ENCODE data around the gene VAC14.
A peak's percentile ranks its signal among the peaks of the same experiment; 100 is the strongest.
"Not testable (repeated sequence)": the region's sequence is repeated elsewhere in the genome, so short reads cannot be mapped to it uniquely, and the experiment has no call there.

VAC14 gene

GRCh38 chr16:70750893-70751467 is 50.0 kb downstream of the VAC14 start:
- peak; percentile 99 for DNase-seq
- in situ Hi-C loops (cut with HindIII; ENCODE audit: low pct_ligation_motif_present, low pct_unique_long_range_greater_than_20kb, low sequenced_read_pairs), result loop anchor here (25.0 kb wide), 1 partner anchor 189 kb away; no protein-coding TSS in a partner anchor

GRCh38 chr16:70749681-70750601 is 51.0 kb downstream of the VAC14 start:
- peak; percentile 58 for DNase-seq
- in situ Hi-C loops (cut with HindIII; ENCODE audit: low pct_ligation_motif_present, low pct_unique_long_range_greater_than_20kb, low sequenced_read_pairs), result loop anchor here (25.0 kb wide), 1 partner anchor 188 kb away; no protein-coding TSS in a partner anchor

GRCh38 chr16:70749006-70749678 is 51.8 kb downstream of the VAC14 start:
- in situ Hi-C loops (cut with HindIII; ENCODE audit: low pct_ligation_motif_present, low pct_unique_long_range_greater_than_20kb, low sequenced_read_pairs), result no loop called here
- no peak for DNase-seq

GRCh38 chr16:70747703-70748631 is 53.0 kb downstream of the VAC14 start:
- DNase-seq, result peak; percentile 93
- in situ Hi-C loops (cut with HindIII; ENCODE audit: low pct_ligation_motif_present, low pct_unique_long_range_greater_than_20kb, low sequenced_read_pairs), result no loop called here

- peak; percentile 97 for DNase-seq
- in situ Hi-C loops (cut with HindIII; ENCODE audit: low pct_ligation_motif_present, low pct_unique_long_range_greater_than_20kb, low sequenced_read_pairs), result no loop called here
Observed at GRCh38 chr16:70746708-70747424, 54.1 kb downstream of the VAC14 start.

- in situ Hi-C loops (cut with HindIII; ENCODE audit: low pct_ligation_motif_present, low pct_unique_long_range_greater_than_20kb, low sequenced_read_pairs), result no loop called here
- DNase-seq, result peak; percentile 49
Observed at GRCh38 chr16:70746040-70746707, 54.8 kb downstream of the VAC14 start.

GRCh38 chr16:70745536-70746025 is 55.4 kb downstream of the VAC14 start:
- DNase-seq, result no peak
- in situ Hi-C loops (cut with HindIII; ENCODE audit: low pct_ligation_motif_present, low pct_unique_long_range_greater_than_20kb, low sequenced_read_pairs), result no loop called here

GRCh38 chr16:70744366-70744765 is 56.6 kb downstream of the VAC14 start:
- DNase-seq, result no peak
- in situ Hi-C loops (cut with HindIII; ENCODE audit: low pct_ligation_motif_present, low pct_unique_long_range_greater_than_20kb, low sequenced_read_pairs), result no loop called here

GRCh38 chr16:70743791-70744190 is 57.2 kb downstream of the VAC14 start:
- no peak for DNase-seq
- in situ Hi-C loops (cut with HindIII; ENCODE audit: low pct_ligation_motif_present, low pct_unique_long_range_greater_than_20kb, low sequenced_read_pairs), result no loop called here

- DNase-seq; in situ Hi-C loops (cut with HindIII; ENCODE audit: low pct_ligation_motif_present, low pct_unique_long_range_greater_than_20kb, low sequenced_read_pairs): not testable (repeated sequence)
Observed at GRCh38 chr16:70742967-70743366, 58.0 kb downstream of the VAC14 start.

GRCh38 chr16:70741783-70742125 is 59.2 kb downstream of the VAC14 start:
- in situ Hi-C loops (cut with HindIII; ENCODE audit: low pct_ligation_motif_present, low pct_unique_long_range_greater_than_20kb, low sequenced_read_pairs), result no loop called here
- DNase-seq, result no peak

GRCh38 chr16:70740914-70741782 is 59.8 kb downstream of the VAC14 start:
- in situ Hi-C loops (cut with HindIII; ENCODE audit: low pct_ligation_motif_present, low pct_unique_long_range_greater_than_20kb, low sequenced_read_pairs), result no loop called here
- DNase-seq, result no peak

GRCh38 chr16:70740174-70740913 is 60.6 kb downstream of the VAC14 start:
- in situ Hi-C loops (cut with HindIII; ENCODE audit: low pct_ligation_motif_present, low pct_unique_long_range_greater_than_20kb, low sequenced_read_pairs), result no loop called here
- DNase-seq, result no peak

- DNase-seq, result no peak
- in situ Hi-C loops (cut with HindIII; ENCODE audit: low pct_ligation_motif_present, low pct_unique_long_range_greater_than_20kb, low sequenced_read_pairs), result no loop called here
Observed at GRCh38 chr16:70739389-70739788, 61.6 kb downstream of the VAC14 start.

GRCh38 chr16:70738083-70738977 is 62.6 kb downstream of the VAC14 start:
- peak; percentile 69 for DNase-seq
- in situ Hi-C loops (cut with HindIII; ENCODE audit: low pct_ligation_motif_present, low pct_unique_long_range_greater_than_20kb, low sequenced_read_pairs), result no loop called here

All from ACHN (cell line).